Astrocyte (in vitro differentiated cells and primary cell): ENCODE measurements around the gene PHLDA1. TPM values are rescaled to one million over a fixed set of nuclear protein-coding genes. Genes with fewer than 3 reads are reported as not detected.

Source experiments
- DNase-seq: peaks from one replicate; pipeline ENCODE4 v3.0.0-alpha.2; 2010; ENCODE audit warnings: low read depth
- FAIRE-seq: peaks from 2 replicates; lab custom pipeline; 2011; peaks lifted over from hg19 to GRCh38; lab: Jason Lieb, UNC
- H2AFZ ChIP-seq: 2 replicates; pipeline ENCODE4 v1.6.0; 2012; ENCODE audit warnings: low read depth, low read length, inconsistent platforms
- H3K27ac ChIP-seq: 2 replicates; pipeline ENCODE4 v1.5.1; 2011; ENCODE audit warnings: low read depth, low read length, inconsistent platforms
- H3K27me3 ChIP-seq: 2 replicates; pipeline ENCODE4 v1.6.0; 2011; ENCODE audit warnings: low read length, inconsistent platforms; ENCODE audit not compliant: insufficient read depth
- H3K36me3 ChIP-seq: 2 replicates; pipeline ENCODE4 v1.5.1; 2011; ENCODE audit warnings: low read length, inconsistent platforms; ENCODE audit not compliant: insufficient read depth
- H3K4me1 ChIP-seq: 2 replicates; pipeline ENCODE4 v1.5.1; 2011; ENCODE audit warnings: low read length, inconsistent platforms; ENCODE audit not compliant: insufficient read depth
- H3K4me2 ChIP-seq: 2 replicates; pipeline ENCODE4 v1.6.0; 2012; ENCODE audit warnings: low read length, inconsistent platforms
- H3K4me3 ChIP-seq: 2 replicates; pipeline ENCODE4 v1.5.1; 2011; ENCODE audit warnings: low read depth, mild to moderate bottlenecking, low read length, inconsistent platforms; ENCODE audit not compliant: insufficient read depth
- H3K79me2 ChIP-seq: 2 replicates; pipeline ENCODE4 v1.6.0; 2012; ENCODE audit warnings: mild to moderate bottlenecking, low read length, inconsistent platforms; ENCODE audit not compliant: insufficient read depth
- H3K9ac ChIP-seq: 2 replicates; pipeline ENCODE4 v1.6.0; 2012; ENCODE audit warnings: mild to moderate bottlenecking, low read length, inconsistent platforms
- H3K9me3 ChIP-seq: 2 replicates; pipeline ENCODE4 v1.5.1; 2012; ENCODE audit warnings: low read depth, mild to moderate bottlenecking, low read length, inconsistent platforms; ENCODE audit not compliant: insufficient read depth
- H4K20me1 ChIP-seq: 2 replicates; pipeline ENCODE4 v1.6.0; 2012; ENCODE audit warnings: low read length, inconsistent platforms; ENCODE audit not compliant: insufficient read depth
- H3K27ac Mint-ChIP-seq: one replicate; pipeline ENCODE4 v1.8.0; 2021; ENCODE audit warnings: mild to moderate bottlenecking, mixed read lengths; ENCODE audit not compliant: unreplicated experiment
- H3K27me3 Mint-ChIP-seq: one replicate; pipeline ENCODE4 v1.8.0; 2021; ENCODE audit warnings: low read depth, mixed read lengths; ENCODE audit not compliant: unreplicated experiment
- H3K36me3 Mint-ChIP-seq: one replicate; pipeline ENCODE4 v1.8.0; 2021; ENCODE audit warnings: low read depth, mixed read lengths; ENCODE audit not compliant: unreplicated experiment
- H3K4me1 Mint-ChIP-seq: one replicate; pipeline ENCODE4 v1.8.0; 2021; ENCODE audit warnings: low read depth, mixed read lengths; ENCODE audit not compliant: unreplicated experiment
- H3K4me3 Mint-ChIP-seq: one replicate; pipeline ENCODE4 v1.8.0; 2021; ENCODE audit warnings: mild to moderate bottlenecking, moderate library complexity, mixed read lengths; ENCODE audit not compliant: unreplicated experiment
- H3K9me3 Mint-ChIP-seq: one replicate; pipeline ENCODE4 v1.8.0; 2021; ENCODE audit warnings: mild to moderate bottlenecking, mixed read lengths; ENCODE audit not compliant: unreplicated experiment
- EZH2 ChIP-seq: IDR thresholded peaks from 2 replicates; pipeline ENCODE4 v1.6.1; 2012; ENCODE audit warnings: mild to moderate bottlenecking, low read length, inconsistent platforms; ENCODE audit not compliant: insufficient read depth
- total RNA-seq: library from RNA; stranded (reverse); gene quantifications from 2 replicates; pipeline ENCODE4 v1.2.1, GENCODE V29; 2021
- TF ChIP-seq, protein P1 (sequence below): IDR thresholded peaks from 2 replicates; pipeline ENCODE4 v1.5.1; 2011; ENCODE audit warnings: low read depth, mild to moderate bottlenecking, inconsistent platforms, low read length, moderate library complexity; ENCODE audit not compliant: insufficient read depth

Gene PHLDA1
- total RNA-seq, 1 donor from 2014 or later, result 43.9 TPM

DNA sequence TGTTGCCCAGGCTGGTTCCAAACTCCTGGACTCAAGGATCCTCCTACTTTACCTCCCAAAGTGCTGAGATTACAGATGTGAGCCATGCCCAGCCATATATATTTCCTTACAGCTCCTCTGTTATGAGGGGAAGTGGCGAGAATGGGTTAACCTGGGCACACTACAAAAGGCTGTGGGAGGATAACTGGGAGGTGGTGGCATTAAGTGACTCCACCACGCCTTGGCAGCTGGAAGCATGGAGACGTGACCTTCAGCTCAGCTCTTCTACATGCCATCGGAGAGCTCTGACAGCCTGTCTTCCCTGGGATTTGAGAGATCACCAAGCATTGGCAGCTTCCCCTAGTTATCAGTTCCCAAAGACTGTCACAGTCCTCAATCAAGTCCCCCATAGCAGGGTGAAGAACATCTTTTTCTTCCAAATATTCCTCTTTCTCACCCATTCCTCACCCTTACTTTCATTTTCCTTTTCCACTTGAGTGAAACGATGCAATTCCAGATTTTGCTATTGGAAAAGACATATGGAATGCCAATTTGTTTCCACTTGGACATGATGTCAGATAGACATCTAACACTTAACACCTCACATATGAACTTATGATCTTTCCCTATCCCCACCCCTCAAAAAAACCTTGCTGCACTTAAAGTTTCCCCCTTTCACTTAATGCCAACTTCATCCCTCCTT lies 48.5 kb downstream of the PHLDA1 start:
- Mint-ChIP-seq H3K4me3 (no peak overlapping the region), H3K4me1 (peaks cover 22% of the 10 kb centered on the region), H3K9me3 (peaks cover 5% of the 10 kb centered on the region), H3K36me3 (no peaks in the 10 kb centered on the region), H3K27ac (peak overlapping the region; percentile 41), H3K27me3 (no peaks in the 10 kb centered on the region)
- H3K79me2 ChIP-seq, result no peaks in the 10 kb centered on the region
- H3K4me3 ChIP-seq, result no peak overlapping the region
- TF ChIP-seq EZH2, result no peak
- TF ChIP-seq, protein P1, sequence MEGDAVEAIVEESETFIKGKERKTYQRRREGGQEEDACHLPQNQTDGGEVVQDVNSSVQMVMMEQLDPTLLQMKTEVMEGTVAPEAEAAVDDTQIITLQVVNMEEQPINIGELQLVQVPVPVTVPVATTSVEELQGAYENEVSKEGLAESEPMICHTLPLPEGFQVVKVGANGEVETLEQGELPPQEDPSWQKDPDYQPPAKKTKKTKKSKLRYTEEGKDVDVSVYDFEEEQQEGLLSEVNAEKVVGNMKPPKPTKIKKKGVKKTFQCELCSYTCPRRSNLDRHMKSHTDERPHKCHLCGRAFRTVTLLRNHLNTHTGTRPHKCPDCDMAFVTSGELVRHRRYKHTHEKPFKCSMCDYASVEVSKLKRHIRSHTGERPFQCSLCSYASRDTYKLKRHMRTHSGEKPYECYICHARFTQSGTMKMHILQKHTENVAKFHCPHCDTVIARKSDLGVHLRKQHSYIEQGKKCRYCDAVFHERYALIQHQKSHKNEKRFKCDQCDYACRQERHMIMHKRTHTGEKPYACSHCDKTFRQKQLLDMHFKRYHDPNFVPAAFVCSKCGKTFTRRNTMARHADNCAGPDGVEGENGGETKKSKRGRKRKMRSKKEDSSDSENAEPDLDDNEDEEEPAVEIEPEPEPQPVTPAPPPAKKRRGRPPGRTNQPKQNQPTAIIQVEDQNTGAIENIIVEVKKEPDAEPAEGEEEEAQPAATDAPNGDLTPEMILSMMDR, result no peak
- H3K9me3 ChIP-seq, result no peaks in the 10 kb centered on the region
- H3K27ac ChIP-seq, result no peak overlapping the region
- H3K27me3 ChIP-seq, result no peaks in the 10 kb centered on the region
- H3K4me1 ChIP-seq, result peaks cover 22% of the 10 kb centered on the region
- DNase-seq (no peak), FAIRE-seq (no peak)
- H3K9ac ChIP-seq, result peak overlapping the region; percentile 3
- no peaks in the 10 kb centered on the region for H3K36me3 ChIP-seq
- H4K20me1 ChIP-seq, result no peaks in the 10 kb centered on the region
- peak overlapping the region; percentile 51 for H3K4me2 ChIP-seq
- H2AFZ ChIP-seq, result peak overlapping the region; percentile 36

DNA sequence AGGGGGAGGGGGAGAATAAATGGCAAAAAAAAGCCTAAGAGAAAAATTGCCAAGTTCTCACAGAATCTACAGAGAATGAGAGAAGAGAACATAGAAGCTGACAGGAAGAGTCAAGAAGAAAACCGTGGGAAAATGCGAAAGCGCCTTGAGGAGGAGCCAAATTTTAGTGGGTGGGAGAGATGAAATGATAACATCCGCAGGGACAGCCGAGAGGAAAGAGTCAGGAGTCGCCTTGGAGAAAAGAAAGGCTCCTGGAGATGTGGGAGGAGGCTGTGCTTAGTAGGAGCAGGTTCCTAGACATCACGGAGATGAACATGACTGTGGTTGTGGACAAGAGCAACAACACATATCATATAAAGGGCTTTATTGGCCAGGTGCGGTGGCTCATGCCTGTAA lies 49.4 kb downstream of the PHLDA1 start:
- Histone ChIP-seq H4K20me1 (no peaks in the 10 kb centered on the region), H3K27me3 (no peaks in the 10 kb centered on the region), H3K79me2 (no peaks in the 10 kb centered on the region), H3K9ac (no peak overlapping the region), H3K4me2 (peak overlapping the region; percentile 29), H3K27ac (no peak overlapping the region), H2AFZ (peak overlapping the region; percentile 35), H3K4me1 (peaks cover 30% of the 10 kb centered on the region), H3K36me3 (no peaks in the 10 kb centered on the region), H3K9me3 (no peaks in the 10 kb centered on the region), H3K4me3 (peak overlapping the region; percentile 15)
- Mint-ChIP-seq H3K4me3 (no peak overlapping the region), H3K4me1 (peaks cover 29% of the 10 kb centered on the region), H3K36me3 (no peaks in the 10 kb centered on the region), H3K27me3 (no peaks in the 10 kb centered on the region), H3K9me3 (no peaks in the 10 kb centered on the region), H3K27ac (no peak overlapping the region)
- TF ChIP-seq EZH2, result no peak
- TF ChIP-seq, protein P1, result no peak
- no peak for DNase-seq
- no peak for FAIRE-seq
